ENCODE measurements around the gene LRRC45.
"Not testable (repeated sequence)": the region's sequence is repeated elsewhere in the genome, so short reads cannot be mapped to it uniquely, and the experiment has no call there.

Gene LRRC45

GRCh38 chr17:82033359-82034085 lies 10.4 kb downstream of the LRRC45 start:
- in situ Hi-C loops (cut with MboI; ENCODE audit: low sequenced_read_pairs): no loop called here

GRCh38 chr17:82034371-82035011 lies 11.4 kb downstream of the LRRC45 start:
- in situ Hi-C loops (cut with MboI; ENCODE audit: low sequenced_read_pairs): no loop called here

- in situ Hi-C loops (cut with MboI; ENCODE audit: low sequenced_read_pairs): no loop called here
Observed at GRCh38 chr17:82035488-82035887, 12.4 kb downstream of the LRRC45 start.

GRCh38 chr17:82035956-82036633 lies 13.0 kb downstream of the LRRC45 start:
- in situ Hi-C loops (cut with MboI; ENCODE audit: low sequenced_read_pairs): no loop called here

GRCh38 chr17:82036634-82037091 lies 13.6 kb downstream of the LRRC45 start:
- in situ Hi-C loops (cut with MboI; ENCODE audit: low sequenced_read_pairs): no loop called here

- in situ Hi-C loops (cut with MboI; ENCODE audit: low sequenced_read_pairs): no loop called here
Observed at GRCh38 chr17:82037092-82037888, 14.2 kb downstream of the LRRC45 start, which contains the start of gene DCXR. DCXR (minus strand) TSS chr17:82037697; CDS start chr17:82037682, 15 bp downstream.

GRCh38 chr17:82037889-82038195 lies 14.7 kb downstream of the LRRC45 start:
- in situ Hi-C loops (cut with MboI; ENCODE audit: low sequenced_read_pairs): no loop called here

- in situ Hi-C loops (cut with MboI; ENCODE audit: low sequenced_read_pairs): not testable (repeated sequence)
Observed at GRCh38 chr17:82038796-82039409, 15.8 kb downstream of the LRRC45 start.

- in situ Hi-C loops (cut with MboI; ENCODE audit: low sequenced_read_pairs): no loop called here
Observed at GRCh38 chr17:82039695-82040299, 16.7 kb downstream of the LRRC45 start.

GRCh38 chr17:82041144-82041814 lies 18.2 kb downstream of the LRRC45 start:
- in situ Hi-C loops (cut with MboI; ENCODE audit: low sequenced_read_pairs): no loop called here

GRCh38 chr17:82042649-82043048 lies 19.5 kb downstream of the LRRC45 start:
- in situ Hi-C loops (cut with MboI; ENCODE audit: low sequenced_read_pairs): no loop called here

GRCh38 chr17:82043507-82043906 lies 20.4 kb downstream of the LRRC45 start:
- in situ Hi-C loops (cut with MboI; ENCODE audit: low sequenced_read_pairs): no loop called here

- in situ Hi-C loops (cut with MboI; ENCODE audit: low sequenced_read_pairs): no loop called here
Observed at GRCh38 chr17:82045936-82046484, 22.9 kb downstream of the LRRC45 start.

- in situ Hi-C loops (cut with MboI; ENCODE audit: low sequenced_read_pairs): no loop called here
Observed at GRCh38 chr17:82046903-82047302, 23.8 kb downstream of the LRRC45 start.

GRCh38 chr17:82047379-82047778 lies 24.3 kb downstream of the LRRC45 start:
- in situ Hi-C loops (cut with MboI; ENCODE audit: low sequenced_read_pairs): no loop called here

GRCh38 chr17:82047914-82048570 lies 24.9 kb downstream of the LRRC45 start:
- in situ Hi-C loops (cut with MboI; ENCODE audit: low sequenced_read_pairs): no loop called here

- in situ Hi-C loops (cut with MboI; ENCODE audit: low sequenced_read_pairs): no loop called here
Observed at GRCh38 chr17:82048571-82048971, 25.5 kb downstream of the LRRC45 start.

- in situ Hi-C loops (cut with MboI; ENCODE audit: low sequenced_read_pairs): no loop called here
Observed at GRCh38 chr17:82049106-82049505, 26.0 kb downstream of the LRRC45 start.

GRCh38 chr17:82049521-82049971 lies 26.4 kb downstream of the LRRC45 start:
- in situ Hi-C loops (cut with MboI; ENCODE audit: low sequenced_read_pairs): no loop called here

Data from hTERT RPE-1 (cell line).